Peyer's patch (tissue), 4 donors: Measurements from ENCODE around the gene APOL4.

Experiments
- CTCF ChIP-seq, 6 experiments: fragments of 450-650 bp in 4 of 6; fragments of 200-600 bp in 2 of 6; sonication (generic) in 1 of 6; IDR thresholded peaks; one replicate each; pipeline ENCODE4 v1.5.1; 2017 to 2019; ENCODE audit warnings: antibody characterized with exemption in 6 of 6, mild to moderate bottlenecking in 3 of 6, moderate library complexity in 1 of 6
- POLR2A ChIP-seq, 2 donors: fragments of 450-650 bp; IDR thresholded peaks; one replicate each; pipeline ENCODE4 v1.5.1; 2017; ENCODE audit warnings: antibody characterized with exemption in 2 of 2, mild to moderate bottlenecking in 2 of 2, moderate library complexity in 2 of 2

DNA sequence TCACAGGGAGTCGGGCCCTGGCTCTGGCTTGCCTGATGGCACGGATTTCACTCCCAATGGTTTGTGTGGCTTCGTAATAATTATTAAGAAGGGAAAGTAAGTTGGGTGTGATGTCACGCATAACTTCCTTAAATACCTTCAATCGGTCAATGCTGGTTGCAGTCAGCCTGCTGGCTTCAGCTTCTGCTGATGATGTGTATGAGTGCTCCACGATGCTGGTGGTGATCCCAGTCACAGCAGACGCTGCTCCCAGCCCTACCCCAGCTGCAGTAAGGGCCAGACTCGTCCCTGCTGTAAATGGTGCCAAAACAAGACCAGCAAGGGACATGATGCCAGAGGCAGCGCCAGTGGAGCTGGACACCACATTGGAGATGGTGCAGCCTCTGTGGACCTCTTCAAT, 60.1 kb downstream of the APOL4 start:
- no peak for TF ChIP-seq CTCF (IDR thresholded peaks at IDR 0.05)
- no peak for TF ChIP-seq POLR2A (IDR thresholded peaks at IDR 0.05)
